Naive thymus-derived CD8-positive, alpha-beta T cell (primary cell): ENCODE measurements around the gene TEX48. TPM values are rescaled to one million over a fixed set of nuclear protein-coding genes. Genes with fewer than 3 reads are reported as not detected.

Experiments used
- ATAC-seq, 2 donors: fragments of 150-1000 bp; cut with Tn5 transposase in 1 of 2; sonication (Bioruptor Pico), chemical (Tn5 transposase) in 1 of 2; 1 replicate in 1 of 2; 2 replicates in 1 of 2; pipeline ENCODE4 v1.10.0; 2021; ENCODE audit warnings: mild to moderate bottlenecking in 2 of 2, moderate library complexity in 2 of 2
- POLR2A ChIA-PET: fragments of 350-600 bp; sonication (Branson Sonifier 250); formaldehyde crosslinking; loops from one replicate; lab custom pipeline; 2021; ENCODE audit warnings: antibody characterized with exemption; lab: Charles Lee
- DNase-seq, 10 donors: peaks; one replicate each; pipeline versions ENCODE4 v3.0.0 to v3.0.0-alpha.2; 2020 to 2022
- H3K27ac Mint-ChIP-seq, 10 donors: one replicate each; pipeline ENCODE4 v1.8.0; 2020 to 2022; ENCODE audit warnings: mild to moderate bottlenecking in 10 of 10, mixed read lengths in 10 of 10, moderate library complexity in 4 of 10, inconsistent platforms in 1 of 10
- H3K27me3 Mint-ChIP-seq, 5 donors: one replicate each; pipeline ENCODE4 v1.8.0; 2021 to 2022; ENCODE audit warnings: mixed read lengths in 5 of 5
- H3K36me3 Mint-ChIP-seq, 3 donors: one replicate each; pipeline ENCODE4 v1.8.0; 2020 to 2022; ENCODE audit warnings: mixed read lengths in 3 of 3, mild to moderate bottlenecking in 2 of 3, inconsistent platforms in 1 of 3
- H3K4me1 Mint-ChIP-seq, 4 donors: one replicate each; pipeline ENCODE4 v1.8.0; 2021 to 2022; ENCODE audit warnings: mixed read lengths in 4 of 4
- H3K4me3 Mint-ChIP-seq, 10 donors: one replicate each; pipeline ENCODE4 v1.8.0; 2020 to 2022; ENCODE audit warnings: mild to moderate bottlenecking in 10 of 10, mixed read lengths in 10 of 10, moderate library complexity in 6 of 10, inconsistent platforms in 1 of 10
- H3K9me3 Mint-ChIP-seq, 9 donors: one replicate each; pipeline ENCODE4 v1.8.0; 2020 to 2022; ENCODE audit warnings: mixed read lengths in 9 of 9, mild to moderate bottlenecking in 3 of 9, inconsistent platforms in 1 of 9, moderate library complexity in 1 of 9
- polyA plus RNA-seq, 3 donors: library from polyadenylated mRNA; unstranded; fragments of 300-500 nt; fragmentation: Illumina TruSeq; gene quantifications; one replicate each; pipeline ENCODE4 v1.2.3, GENCODE V29; 2021
- total RNA-seq, 8 experiments: library from RNA in 2 of 8; stranded (reverse) in 2 of 8; gene quantifications; one replicate each; pipeline ENCODE4 v1.2.3 and lab custom pipeline; 2021 to 2026

The TEX48 gene
- total and polyA plus RNA-seq, 5 experiments from 2014 or later: not detected

DNA sequence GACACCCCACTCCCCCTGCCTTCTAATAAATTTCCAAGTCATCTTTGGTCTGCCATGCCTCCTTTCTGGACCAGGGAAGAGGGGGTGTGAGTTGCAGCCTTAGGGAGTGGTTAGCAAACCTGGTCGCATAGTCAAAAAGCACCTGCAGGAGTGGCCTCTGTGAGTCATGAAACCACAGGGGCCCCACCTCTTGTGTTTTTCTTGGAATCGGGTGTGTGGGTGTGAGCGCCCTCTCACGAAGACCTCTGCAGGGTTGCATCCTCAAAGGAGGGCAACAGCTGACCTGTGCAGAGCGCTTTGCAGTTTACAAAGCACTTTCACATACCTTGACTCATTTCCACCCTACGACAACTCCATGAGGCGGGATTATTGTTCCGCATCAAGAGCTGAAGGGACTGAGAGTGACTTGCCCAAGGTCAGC is 36.8 kb upstream of the TEX48 start:
- peak in 7 of 10 donors; percentile 13 to 74 (median 34) for DNase-seq
- H3K4me1 Mint-ChIP-seq: peaks cover 24 to 35% (median 26%) of the 10 kb centered on the region in 4 donors
- POLR2A ChIA-PET: no interaction called here
- H3K9me3 Mint-ChIP-seq: no peaks in the 10 kb centered on the region
- peak overlapping the region in 5 of 10 donors; percentile 26 to 95 (median 66) for H3K27ac Mint-ChIP-seq
- peak overlapping the region in 9 of 10 donors; percentile 33 to 68 (median 48) for H3K4me3 Mint-ChIP-seq
- H3K27me3 Mint-ChIP-seq: peaks cover 0 to 7% (median 0%) of the 10 kb centered on the region in 5 donors
- H3K36me3 Mint-ChIP-seq: peaks cover 0 to 4% (median 3%) of the 10 kb centered on the region in 3 donors
- ATAC-seq: peak; percentile 84 to 94

DNA sequence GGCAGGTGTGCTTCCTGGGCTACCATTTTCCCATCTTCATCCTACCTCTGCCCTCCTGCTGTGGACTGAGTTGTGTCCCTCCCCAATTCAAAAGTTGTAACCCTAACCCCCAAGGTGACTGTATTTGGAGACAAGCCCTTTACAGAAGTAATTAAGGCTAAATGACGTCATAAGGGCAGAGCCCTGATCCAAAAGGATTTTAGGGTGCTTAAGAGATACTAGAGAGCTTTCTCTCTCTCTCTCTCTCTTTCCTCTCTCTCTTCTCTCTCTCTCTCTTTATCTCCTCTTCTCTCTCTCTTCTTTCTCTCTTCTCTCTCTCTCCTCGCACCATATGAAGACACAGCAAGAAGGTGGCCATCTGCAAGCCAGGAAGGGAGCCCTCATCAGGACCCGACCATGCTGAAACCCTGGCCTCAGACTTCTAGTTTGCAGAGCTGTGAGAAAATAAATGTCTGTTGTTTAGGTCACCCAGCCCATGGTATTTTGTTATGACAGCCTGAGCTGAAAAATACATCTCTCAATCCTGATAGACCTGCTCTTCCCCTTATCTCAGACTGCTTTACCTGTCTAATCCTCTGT is 36.0 kb upstream of the TEX48 start:
- Mint-ChIP-seq H3K36me3 (peaks cover 0 to 4% (median 3%) of the 10 kb centered on the region in 3 donors), H3K4me3 (peak overlapping the region in 4 of 10 donors; percentile 33 to 64 (median 50)), H3K4me1 (peaks cover 24 to 35% (median 26%) of the 10 kb centered on the region in 4 donors), H3K9me3 (no peaks in the 10 kb centered on the region), H3K27ac (peak overlapping the region in 5 of 10 donors; percentile 55 to 95 (median 64)), H3K27me3 (peaks cover 0 to 5% (median 0%) of the 10 kb centered on the region in 5 donors)
- POLR2A ChIA-PET: no interaction called here
- no peak for DNase-seq
- no peak for ATAC-seq

DNA sequence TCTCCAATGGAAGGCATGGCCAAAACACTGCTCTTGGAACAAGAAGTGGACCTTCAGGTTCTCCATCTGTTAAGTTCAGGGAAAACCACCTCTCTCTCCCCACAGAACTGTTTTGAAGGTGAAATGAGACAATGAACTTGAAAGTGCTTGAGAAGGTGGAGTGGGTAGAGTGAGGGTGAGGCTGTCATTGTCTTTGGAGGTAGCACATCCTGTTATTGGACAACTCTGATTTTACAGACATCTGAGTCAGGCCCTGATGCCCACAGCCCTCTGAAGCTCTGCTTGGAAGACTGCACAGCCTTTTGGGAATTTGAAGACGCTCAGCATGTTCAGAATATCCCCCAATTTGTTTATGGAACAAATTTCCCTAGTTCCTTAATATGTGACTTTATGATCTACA is 27.6 kb upstream of the TEX48 start:
- DNase-seq (no peak), ATAC-seq (no peak)
- Mint-ChIP-seq H3K4me1 (peaks cover 0 to 5% (median 3%) of the 10 kb centered on the region in 4 donors), H3K9me3 (no peaks in the 10 kb centered on the region), H3K27ac (peak overlapping the region in 1 of 10 donors; percentile 66), H3K27me3 (peaks cover 0 to 6% (median 4%) of the 10 kb centered on the region in 5 donors), H3K4me3 (no peak overlapping the region), H3K36me3 (no peaks in the 10 kb centered on the region)
- POLR2A ChIA-PET: interaction anchor here (0.6 kb wide), 1 partner anchor 831 kb away, joined by 7 read pairs; no protein-coding TSS in a partner anchor

DNA sequence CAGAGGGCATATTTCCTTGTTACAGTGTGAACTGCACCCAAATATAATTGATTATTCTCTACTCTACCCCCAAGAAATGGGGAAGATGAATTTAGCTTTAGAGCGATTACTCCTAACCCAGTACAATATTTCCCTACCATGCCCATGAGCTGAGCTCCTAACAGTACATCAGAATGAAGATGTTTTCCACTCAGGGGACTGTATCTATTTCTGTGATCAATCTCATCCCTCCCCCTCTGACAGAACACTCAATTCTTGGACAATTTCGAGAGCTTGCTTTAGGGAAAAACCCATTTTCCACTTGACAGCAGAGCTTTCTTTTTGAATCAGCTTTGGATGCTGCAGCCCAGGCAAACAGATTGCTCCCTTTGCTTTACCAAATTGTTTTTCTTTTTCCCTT is 24.7 kb upstream of the TEX48 start:
- peaks cover 0 to 5% (median 3%) of the 10 kb centered on the region in 4 donors for H3K4me1 Mint-ChIP-seq
- H3K9me3 Mint-ChIP-seq: no peaks in the 10 kb centered on the region
- no peak overlapping the region for H3K27ac Mint-ChIP-seq
- H3K36me3 Mint-ChIP-seq: no peaks in the 10 kb centered on the region
- peaks cover 0 to 6% (median 4%) of the 10 kb centered on the region in 5 donors for H3K27me3 Mint-ChIP-seq
- POLR2A ChIA-PET: no interaction called here
- ATAC-seq (no peak), DNase-seq (no peak)
- H3K4me3 Mint-ChIP-seq: no peak overlapping the region

DNA sequence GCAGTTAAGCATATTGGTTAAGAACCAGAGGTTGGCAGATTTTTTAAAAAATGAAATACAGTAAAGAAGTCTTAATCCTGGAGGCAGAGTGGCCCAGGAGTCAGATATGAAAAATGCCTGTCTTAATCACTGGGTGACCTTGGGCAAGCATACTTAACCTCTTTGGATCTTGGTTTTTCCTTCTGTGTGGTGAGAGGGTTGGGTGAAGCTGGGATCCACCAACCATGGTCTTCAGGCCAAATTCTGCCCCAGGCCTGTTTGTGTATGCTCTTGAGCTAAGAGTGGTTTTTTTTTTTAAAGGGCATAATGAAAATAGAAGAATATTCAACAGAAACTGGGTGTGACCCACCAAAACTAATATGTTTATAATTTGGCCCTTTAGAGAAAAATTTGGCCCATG is 20.0 kb upstream of the TEX48 start:
- DNase-seq (no peak), ATAC-seq (no peak)
- POLR2A ChIA-PET: no interaction called here
- Mint-ChIP-seq H3K9me3 (no peaks in the 10 kb centered on the region), H3K4me1 (peaks cover 2 to 11% (median 4%) of the 10 kb centered on the region in 4 donors), H3K27ac (no peak overlapping the region), H3K27me3 (no peaks in the 10 kb centered on the region), H3K36me3 (no peaks in the 10 kb centered on the region), H3K4me3 (no peak overlapping the region)

DNA sequence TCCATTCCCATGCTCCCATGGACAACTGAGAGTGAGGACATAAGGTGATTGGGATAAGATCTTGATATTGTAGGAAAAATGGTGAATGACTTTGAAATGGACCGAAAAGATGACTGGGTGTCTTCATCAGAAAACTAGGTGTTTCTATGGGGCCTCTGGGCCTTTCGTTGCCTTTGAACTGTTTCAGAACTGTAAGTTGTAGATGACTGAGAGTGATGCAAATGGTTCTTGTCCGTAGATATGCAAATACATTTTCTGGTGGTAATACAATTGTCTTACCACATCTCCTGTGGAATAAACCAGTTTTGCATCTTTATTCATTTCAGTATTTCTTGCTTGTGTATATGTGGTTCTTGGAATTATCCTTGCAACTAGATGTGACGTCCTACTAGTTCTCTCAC is 16.0 kb upstream of the TEX48 start:
- no peaks in the 10 kb centered on the region for H3K9me3 Mint-ChIP-seq

DNA sequence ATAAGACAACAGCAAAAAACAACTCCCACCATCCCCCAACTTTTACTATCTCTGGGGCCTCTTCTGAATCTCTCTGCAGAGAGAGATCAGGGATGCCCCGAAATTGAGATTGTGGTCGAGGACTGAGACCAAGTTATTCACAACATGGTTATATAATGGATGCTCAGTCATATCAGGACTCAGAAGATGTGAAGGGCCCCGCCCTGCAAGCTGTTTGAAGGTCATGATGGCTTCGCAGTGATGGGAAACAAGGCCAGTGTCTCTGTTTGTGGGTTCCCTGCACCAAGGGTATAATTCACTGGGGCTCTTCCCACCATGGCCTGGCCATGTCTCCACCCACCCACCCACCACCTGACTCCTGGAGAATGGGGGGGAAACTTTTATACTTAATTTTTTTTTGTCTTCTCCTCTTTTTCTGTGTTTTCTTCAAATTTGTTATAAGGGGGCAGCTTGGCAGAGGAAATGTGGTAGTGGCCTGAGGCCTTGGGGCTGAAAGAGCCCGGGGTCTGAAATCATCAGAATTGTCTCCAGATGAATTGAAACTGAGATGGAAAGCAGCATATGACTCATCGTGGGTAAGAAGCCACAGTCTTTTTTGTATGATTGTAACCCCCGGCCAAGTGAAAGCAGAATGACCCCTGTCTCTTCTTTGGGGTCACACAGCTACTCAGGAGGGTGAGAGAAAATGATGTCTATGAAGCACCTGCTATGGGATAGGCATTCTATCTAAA is 15.0 kb upstream of the TEX48 start:
- Mint-ChIP-seq H3K27ac (peak overlapping the region in 2 of 10 donors; percentile 33 to 82), H3K36me3 (no peaks in the 10 kb centered on the region)
- POLR2A ChIA-PET: interaction anchor here (0.6 kb wide), 2 partner anchors 254 to 323 kb away, joined by 4 to 5 read pairs; no protein-coding TSS in a partner anchor

More for the DNA sequence above, 16.0 kb upstream of the TEX48 start:
- no peaks in the 10 kb centered on the region for H3K27me3 Mint-ChIP-seq
- no peaks in the 10 kb centered on the region for H3K36me3 Mint-ChIP-seq
- peak overlapping the region in 1 of 10 donors; percentile 0 for H3K27ac Mint-ChIP-seq
- ATAC-seq (no peak), DNase-seq (no peak)
- H3K4me3 Mint-ChIP-seq: no peak overlapping the region
- POLR2A ChIA-PET: no interaction called here
- H3K4me1 Mint-ChIP-seq: peaks cover 2 to 23% (median 4%) of the 10 kb centered on the region in 4 donors

DNA sequence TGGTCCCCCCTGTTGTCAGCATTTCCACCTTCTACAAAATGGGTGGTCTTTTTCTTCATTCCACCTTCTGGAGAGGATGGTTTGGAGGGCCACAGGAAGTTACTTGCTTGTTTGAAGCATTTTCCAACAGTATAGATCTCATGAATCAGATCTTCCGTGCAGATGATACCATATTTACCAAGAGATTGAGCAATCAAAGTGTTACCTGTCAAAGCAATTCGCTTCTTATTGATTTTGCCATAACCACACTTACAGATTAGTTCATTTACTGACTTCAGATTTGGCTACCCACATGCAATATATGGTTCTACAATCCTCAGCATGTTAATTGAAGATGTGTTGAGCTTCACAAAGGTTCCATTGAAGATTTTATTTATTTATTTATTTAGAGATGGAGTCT is 14.0 kb upstream of the TEX48 start:
- Mint-ChIP-seq H3K36me3 (no peaks in the 10 kb centered on the region), H3K4me3 (no peak overlapping the region), H3K27ac (no peak overlapping the region), H3K4me1 (peaks cover 5 to 33% (median 13%) of the 10 kb centered on the region in 4 donors), H3K9me3 (no peaks in the 10 kb centered on the region), H3K27me3 (no peaks in the 10 kb centered on the region)
- no peak for ATAC-seq
- POLR2A ChIA-PET: no interaction called here
- DNase-seq: no peak

More for the DNA sequence above, 15.0 kb upstream of the TEX48 start:
- H3K4me3 Mint-ChIP-seq: peak overlapping the region in 1 of 10 donors; percentile 42
- no peaks in the 10 kb centered on the region for H3K27me3 Mint-ChIP-seq
- no peak for ATAC-seq
- H3K4me1 Mint-ChIP-seq: peaks cover 2 to 23% (median 4%) of the 10 kb centered on the region in 4 donors
- no peak for DNase-seq
- H3K9me3 Mint-ChIP-seq: no peaks in the 10 kb centered on the region

DNA sequence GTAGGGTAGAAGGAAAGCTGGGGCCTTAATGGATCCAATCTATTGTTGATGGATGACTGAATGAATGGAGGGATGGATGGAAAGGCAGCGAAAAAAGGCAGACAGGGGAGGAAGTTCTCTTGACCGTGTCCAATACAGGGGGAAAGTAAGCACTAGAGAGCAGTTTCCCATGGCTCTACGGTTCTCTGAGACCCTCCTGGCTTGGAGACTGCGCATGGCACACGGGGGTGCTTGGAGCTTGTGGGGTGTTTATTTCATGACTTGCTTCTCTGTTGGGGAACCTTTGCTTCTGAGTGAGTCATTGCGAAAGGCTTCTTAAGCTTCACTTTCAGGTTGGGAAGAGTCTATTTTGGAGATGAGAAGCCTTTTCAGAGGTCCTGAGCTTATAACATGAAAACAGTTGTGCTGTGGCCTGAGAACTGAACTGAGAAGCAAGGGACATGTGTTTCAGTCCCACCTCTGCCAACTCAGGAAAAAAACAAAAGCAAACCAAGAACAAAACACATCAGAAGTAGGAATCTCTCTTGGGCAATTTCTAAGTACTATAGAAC is 12.8 kb upstream of the TEX48 start:
- H3K4me1 Mint-ChIP-seq: peaks cover 7 to 42% (median 17%) of the 10 kb centered on the region in 4 donors
- H3K27me3 Mint-ChIP-seq: peaks cover 0 to 2% (median 0%) of the 10 kb centered on the region in 5 donors
- POLR2A ChIA-PET: no interaction called here
- no peak overlapping the region for H3K4me3 Mint-ChIP-seq
- no peaks in the 10 kb centered on the region for H3K36me3 Mint-ChIP-seq
- ATAC-seq (no peak), DNase-seq (no peak)
- H3K9me3 Mint-ChIP-seq: no peaks in the 10 kb centered on the region
- peak overlapping the region in 2 of 10 donors; percentile 24 to 26 for H3K27ac Mint-ChIP-seq

DNA sequence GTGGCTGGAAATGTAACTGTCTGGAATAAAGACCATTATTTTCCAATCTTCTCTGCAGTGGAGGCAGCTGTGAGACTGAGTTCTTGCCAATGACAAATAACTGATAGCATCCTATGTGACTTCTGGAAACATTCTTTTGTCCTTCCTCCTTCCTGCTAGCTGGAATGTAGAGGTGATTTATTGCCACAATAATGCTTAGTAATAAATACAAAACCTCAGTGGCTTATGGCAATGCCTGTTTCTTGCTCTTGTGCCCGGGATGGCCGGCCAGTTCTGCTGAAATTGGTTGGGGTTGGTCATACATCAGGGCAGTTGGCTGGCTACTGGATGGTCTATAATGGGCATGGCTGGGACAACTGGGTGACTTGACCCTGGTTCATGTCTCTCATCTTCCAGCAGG is 12.2 kb upstream of the TEX48 start:
- Mint-ChIP-seq H3K36me3 (no peaks in the 10 kb centered on the region), H3K27me3 (peaks cover 0 to 3% (median 0%) of the 10 kb centered on the region in 5 donors), H3K27ac (no peak overlapping the region), H3K4me3 (no peak overlapping the region), H3K4me1 (peaks cover 7 to 42% (median 17%) of the 10 kb centered on the region in 4 donors), H3K9me3 (no peaks in the 10 kb centered on the region)
- POLR2A ChIA-PET: no interaction called here
- ATAC-seq: no peak
- no peak for DNase-seq

DNA sequence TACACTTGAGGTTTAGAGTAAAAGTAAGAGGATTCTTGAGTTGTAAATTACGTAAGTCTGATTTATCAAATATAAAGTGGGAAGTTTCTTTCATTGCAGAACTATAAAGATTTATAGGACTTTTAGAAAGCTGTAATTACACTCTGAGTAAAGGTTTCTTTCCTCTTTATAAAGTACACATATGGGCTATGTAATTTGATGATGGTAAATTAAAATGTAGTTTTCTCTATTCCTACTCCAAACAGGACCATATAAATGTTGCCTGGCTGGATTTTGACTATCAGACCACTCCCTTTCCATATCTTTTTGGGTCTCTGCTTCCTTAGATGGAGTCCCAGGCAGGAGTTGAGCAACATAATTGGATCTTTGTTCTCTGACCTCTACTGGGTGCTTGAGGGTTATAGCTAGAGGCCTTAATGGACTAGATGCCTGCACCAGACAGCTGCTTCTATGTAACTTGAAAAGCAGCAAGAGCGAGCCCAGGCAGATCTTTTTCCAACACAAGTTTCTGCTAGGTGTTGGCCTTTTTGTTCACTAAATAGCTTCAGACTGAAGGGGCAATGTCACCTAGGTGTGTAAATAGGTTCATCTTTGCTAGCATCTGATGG is 11.4 kb upstream of the TEX48 start:
- Mint-ChIP-seq H3K27ac (peak overlapping the region in 1 of 10 donors; percentile 52), H3K4me1 (peaks cover 7 to 42% (median 16%) of the 10 kb centered on the region in 4 donors), H3K4me3 (no peak overlapping the region), H3K27me3 (peaks cover 0 to 3% (median 0%) of the 10 kb centered on the region in 5 donors), H3K36me3 (no peaks in the 10 kb centered on the region), H3K9me3 (no peaks in the 10 kb centered on the region)
- no peak for ATAC-seq
- POLR2A ChIA-PET: no interaction called here
- no peak for DNase-seq

DNA sequence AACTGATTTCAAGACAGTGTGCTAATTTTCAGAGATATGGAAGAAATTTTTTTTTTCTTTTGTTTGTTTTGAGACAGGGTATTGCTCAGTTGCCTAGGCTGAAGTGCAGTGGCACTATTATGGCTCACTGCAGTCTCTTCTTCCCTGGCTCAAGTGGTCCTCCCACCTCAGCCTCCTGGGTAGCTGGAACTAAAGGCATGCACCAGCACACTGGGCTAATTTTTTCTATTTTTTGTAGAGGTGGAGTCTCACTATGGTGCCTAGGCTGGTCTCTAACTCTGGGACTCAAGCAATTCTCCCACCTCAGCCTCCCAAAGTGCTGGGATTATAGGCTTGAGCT is 9.9 kb upstream of the TEX48 start:
- POLR2A ChIA-PET: no interaction called here
- ATAC-seq: no peak
- Mint-ChIP-seq H3K4me3 (peak overlapping the region in 1 of 10 donors; percentile 9), H3K9me3 (no peaks in the 10 kb centered on the region), H3K4me1 (peaks cover 5 to 35% (median 13%) of the 10 kb centered on the region in 4 donors), H3K27me3 (peaks cover 0 to 3% (median 0%) of the 10 kb centered on the region in 5 donors), H3K27ac (peak overlapping the region in 2 of 10 donors; percentile 68 to 86), H3K36me3 (no peaks in the 10 kb centered on the region)
- DNase-seq: no peak
